ENCODE measurements around the gene STAB1.
A peak's percentile ranks its signal among the peaks of the same experiment; 100 is the strongest.

Gene STAB1

GRCh38 chr3:52498137-52499054, 3.3 kb downstream of the STAB1 start:
- no peak for FAIRE-seq
- no peak for DNase-seq (ENCODE audit: insufficient read length, low spot score)
- no peak for TF ChIP-seq POLR2A (IDR thresholded peaks at IDR 0.05; ENCODE audit: low read depth, low read length)

GRCh38 chr3:52501046-52501445, 5.9 kb downstream of the STAB1 start:
- no peak for DNase-seq (ENCODE audit: insufficient read length, low spot score)
- FAIRE-seq, result no peak
- no peak for TF ChIP-seq POLR2A (IDR thresholded peaks at IDR 0.05; ENCODE audit: low read depth, low read length)

GRCh38 chr3:52502001-52502400, 6.9 kb downstream of the STAB1 start:
- TF ChIP-seq POLR2A (IDR thresholded peaks at IDR 0.05; ENCODE audit: low read depth, low read length), result no peak
- FAIRE-seq (no peak), DNase-seq (ENCODE audit: insufficient read length, low spot score) (no peak)

- no peak for TF ChIP-seq POLR2A (IDR thresholded peaks at IDR 0.05; ENCODE audit: low read depth, low read length)
- no peak for FAIRE-seq
- no peak for DNase-seq (ENCODE audit: insufficient read length, low spot score)
These were observed 7.7 kb downstream of the STAB1 start for GRCh38 chr3:52502808-52503350.

- FAIRE-seq (no peak), DNase-seq (ENCODE audit: insufficient read length, low spot score) (no peak)
- no peak for TF ChIP-seq POLR2A (IDR thresholded peaks at IDR 0.05; ENCODE audit: low read depth, low read length)
These were observed 8.8 kb downstream of the STAB1 start for GRCh38 chr3:52503788-52504424.

- no peak for FAIRE-seq
- DNase-seq (ENCODE audit: insufficient read length, low spot score), result no peak
These were observed 9.8 kb downstream of the STAB1 start for GRCh38 chr3:52504977-52505376.

GRCh38 chr3:52506266-52506966, 11.3 kb downstream of the STAB1 start:
- DNase-seq (ENCODE audit: insufficient read length, low spot score) (no peak), FAIRE-seq (no peak)
- no peak for TF ChIP-seq POLR2A (IDR thresholded peaks at IDR 0.05; ENCODE audit: low read depth, low read length)

More at GRCh38 chr3:52504977-52505376, 9.8 kb downstream of the STAB1 start:
- TF ChIP-seq POLR2A (IDR thresholded peaks at IDR 0.05; ENCODE audit: low read depth, low read length), result no peak

GRCh38 chr3:52507359-52507758, 12.2 kb downstream of the STAB1 start:
- no peak for TF ChIP-seq POLR2A (IDR thresholded peaks at IDR 0.05; ENCODE audit: low read depth, low read length)
- FAIRE-seq, result no peak
- DNase-seq (ENCODE audit: insufficient read length, low spot score), result peak; percentile 94

- DNase-seq (ENCODE audit: insufficient read length, low spot score) (no peak), FAIRE-seq (no peak)
- TF ChIP-seq POLR2A (IDR thresholded peaks at IDR 0.05; ENCODE audit: low read depth, low read length), result no peak
These were observed 14.7 kb downstream of the STAB1 start for GRCh38 chr3:52509753-52510328.

- DNase-seq (ENCODE audit: insufficient read length, low spot score) (no peak), FAIRE-seq (no peak)
- TF ChIP-seq POLR2A (IDR thresholded peaks at IDR 0.05; ENCODE audit: low read depth, low read length), result no peak
These were observed 16.4 kb downstream of the STAB1 start for GRCh38 chr3:52511509-52511908.

- no peak for DNase-seq (ENCODE audit: insufficient read length, low spot score)
- no peak for TF ChIP-seq POLR2A (IDR thresholded peaks at IDR 0.05; ENCODE audit: low read depth, low read length)
- FAIRE-seq, result no peak
These were observed 17.0 kb downstream of the STAB1 start for GRCh38 chr3:52512105-52512504.

- no peak for TF ChIP-seq POLR2A (IDR thresholded peaks at IDR 0.05; ENCODE audit: low read depth, low read length)
- no peak for DNase-seq (ENCODE audit: insufficient read length, low spot score)
- FAIRE-seq, result no peak
These were observed 17.6 kb downstream of the STAB1 start for GRCh38 chr3:52512727-52513126.

- no peak for DNase-seq (ENCODE audit: insufficient read length, low spot score)
- FAIRE-seq, result no peak
- TF ChIP-seq POLR2A (IDR thresholded peaks at IDR 0.05; ENCODE audit: low read depth, low read length), result no peak
These were observed 18.1 kb downstream of the STAB1 start for GRCh38 chr3:52513281-52513680.

GRCh38 chr3:52514576-52514975, 19.4 kb downstream of the STAB1 start:
- no peak for FAIRE-seq
- no peak for TF ChIP-seq POLR2A (IDR thresholded peaks at IDR 0.05; ENCODE audit: low read depth, low read length)
- DNase-seq (ENCODE audit: insufficient read length, low spot score), result no peak
